NCI-H446 treated with DMSO at 0.1 percent for 48 hours (cell line): ENCODE measurements around the gene HIBCH.
"Not testable (repeated sequence)": the region's sequence is repeated elsewhere in the genome, so short reads cannot be mapped to it uniquely, and the experiment has no call there.

ENCODE experiments used
- DNase-seq: peaks from one replicate; lab custom pipeline; 2025; lab: John Stamatoyannopoulos, UW

The HIBCH gene

GRCh38 chr2:190235551-190236075 is 84.0 kb downstream of the HIBCH start:
- DNase-seq = no peak

GRCh38 chr2:190235101-190235500 is 84.5 kb downstream of the HIBCH start:
- no peak for DNase-seq

- DNase-seq = not testable (repeated sequence)
Observed at GRCh38 chr2:190223989-190224388, 95.6 kb downstream of the HIBCH start.

GRCh38 chr2:190222745-190223144 is 96.9 kb downstream of the HIBCH start:
- not testable (repeated sequence) for DNase-seq

- DNase-seq = no peak
Observed at GRCh38 chr2:190221429-190221828, 98.2 kb downstream of the HIBCH start.

- no peak for DNase-seq
Observed at GRCh38 chr2:190219186-190219585, 100.4 kb downstream of the HIBCH start.

GRCh38 chr2:190217616-190218015 is 102.0 kb downstream of the HIBCH start:
- no peak for DNase-seq

GRCh38 chr2:190216829-190217228 is 102.8 kb downstream of the HIBCH start:
- DNase-seq = no peak

- no peak for DNase-seq
Observed at GRCh38 chr2:190215620-190216019, 104.0 kb downstream of the HIBCH start.

- no peak for DNase-seq
Observed at GRCh38 chr2:190214426-190215194, 105.0 kb downstream of the HIBCH start.

- DNase-seq = no peak
Observed at GRCh38 chr2:190213441-190214335, 105.9 kb downstream of the HIBCH start.

GRCh38 chr2:190210471-190210870 is 109.2 kb downstream of the HIBCH start:
- DNase-seq = no peak

- no peak for DNase-seq
Observed at GRCh38 chr2:190209559-190209958, 110.1 kb downstream of the HIBCH start.

- DNase-seq = no peak
Observed at GRCh38 chr2:190207930-190208329, 111.7 kb downstream of the HIBCH start.

GRCh38 chr2:190205657-190206056 is 114.0 kb downstream of the HIBCH start:
- no peak for DNase-seq

GRCh38 chr2:190202604-190203003 is 117.0 kb downstream of the HIBCH start:
- no peak for DNase-seq

GRCh38 chr2:190202018-190202417 is 117.6 kb downstream of the HIBCH start:
- no peak for DNase-seq

- no peak for DNase-seq
Observed at GRCh38 chr2:190200603-190201002, 119.0 kb downstream of the HIBCH start.

GRCh38 chr2:190199530-190199929 is 120.1 kb downstream of the HIBCH start:
- DNase-seq = no peak

- DNase-seq = no peak
Observed at GRCh38 chr2:190199109-190199508, 120.5 kb downstream of the HIBCH start.

- DNase-seq = no peak
Observed at GRCh38 chr2:190197143-190197720, 122.4 kb downstream of the HIBCH start.

- DNase-seq = no peak
Observed at GRCh38 chr2:190190507-190191162, 129.0 kb downstream of the HIBCH start.
